ENCODE measurements around the gene PLA2G15. TPM values are rescaled to one million over a fixed set of nuclear protein-coding genes. Genes with fewer than 3 reads are reported as not detected.

PLA2G15 gene
- polyA plus RNA-seq, 1 experiment = 15.7 TPM

DNA sequence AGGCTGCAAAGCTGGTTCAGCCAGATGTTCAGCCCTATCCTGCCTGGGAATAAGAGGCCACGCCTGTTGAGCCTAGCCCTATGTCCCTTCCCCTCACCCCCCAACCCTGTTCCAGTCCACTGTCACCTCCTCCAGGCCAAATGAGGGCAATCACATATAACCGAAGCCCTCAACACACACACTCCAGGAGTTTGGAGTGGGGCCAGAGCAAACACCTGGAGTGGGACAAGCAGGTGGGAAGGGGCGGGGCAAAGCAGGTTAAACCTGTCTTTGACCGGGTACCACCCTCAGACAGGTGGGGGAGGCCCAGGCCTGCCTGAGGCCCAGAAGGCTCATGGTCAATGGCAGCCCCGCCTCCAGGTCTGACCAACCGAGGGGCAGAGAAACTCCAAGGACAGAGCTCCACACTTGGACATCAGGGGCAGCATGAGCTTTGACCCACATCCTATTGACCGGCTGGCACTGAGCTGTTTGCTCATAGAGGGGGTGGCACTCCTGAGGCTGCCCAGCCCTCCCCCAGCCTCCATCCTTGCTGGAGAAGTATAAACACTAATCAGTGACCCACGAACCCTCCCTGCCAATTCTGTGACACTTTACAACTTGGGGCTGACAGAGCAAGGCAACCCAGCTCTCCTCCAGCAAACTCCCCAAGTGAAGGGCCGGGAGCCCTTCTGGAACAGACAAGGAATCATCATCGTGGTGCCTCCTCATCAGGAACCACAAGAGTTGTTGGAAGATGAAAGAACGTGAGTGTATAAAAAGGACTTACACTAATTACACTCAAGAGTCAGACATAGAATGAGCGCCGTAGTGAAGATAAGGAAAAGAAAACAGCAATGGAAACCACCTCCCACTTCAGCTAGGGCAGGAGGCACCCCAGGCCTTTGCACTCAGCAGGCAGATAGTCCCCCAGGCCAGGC, 10.7 kb upstream of the PLA2G15 start:
- Histone ChIP-seq H3K9me3 (ENCODE audit: control insufficient read depth, insufficient read depth, low read length) (peaks cover under 1% of the 10 kb centered on the region; the same call in 1 of the 2 replicates), H3K27me3 (ENCODE audit: control insufficient read depth, insufficient read depth, low read length) (no peaks in the 10 kb centered on the region), H3K4me3 (ENCODE audit: low read depth, low read length) (no peak overlapping the region), H3K27ac (ENCODE audit: low read depth, low read length) (no peak overlapping the region)
- TF ChIP-seq, protein P1, sequence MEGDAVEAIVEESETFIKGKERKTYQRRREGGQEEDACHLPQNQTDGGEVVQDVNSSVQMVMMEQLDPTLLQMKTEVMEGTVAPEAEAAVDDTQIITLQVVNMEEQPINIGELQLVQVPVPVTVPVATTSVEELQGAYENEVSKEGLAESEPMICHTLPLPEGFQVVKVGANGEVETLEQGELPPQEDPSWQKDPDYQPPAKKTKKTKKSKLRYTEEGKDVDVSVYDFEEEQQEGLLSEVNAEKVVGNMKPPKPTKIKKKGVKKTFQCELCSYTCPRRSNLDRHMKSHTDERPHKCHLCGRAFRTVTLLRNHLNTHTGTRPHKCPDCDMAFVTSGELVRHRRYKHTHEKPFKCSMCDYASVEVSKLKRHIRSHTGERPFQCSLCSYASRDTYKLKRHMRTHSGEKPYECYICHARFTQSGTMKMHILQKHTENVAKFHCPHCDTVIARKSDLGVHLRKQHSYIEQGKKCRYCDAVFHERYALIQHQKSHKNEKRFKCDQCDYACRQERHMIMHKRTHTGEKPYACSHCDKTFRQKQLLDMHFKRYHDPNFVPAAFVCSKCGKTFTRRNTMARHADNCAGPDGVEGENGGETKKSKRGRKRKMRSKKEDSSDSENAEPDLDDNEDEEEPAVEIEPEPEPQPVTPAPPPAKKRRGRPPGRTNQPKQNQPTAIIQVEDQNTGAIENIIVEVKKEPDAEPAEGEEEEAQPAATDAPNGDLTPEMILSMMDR (IDR thresholded peaks at IDR 0.05; ENCODE audit: low read depth, low read length) = no peak
- POLR2A ChIA-PET = no interaction called here
- CTCF ChIA-PET = interaction anchor here (0.5 to 1.5 kb wide), 2 partner anchors 94 to 720 kb away, joined by 3 to 6 read pairs; no protein-coding TSS in a partner anchor
- DNase-seq (ENCODE audit: low read depth, low spot score) = no peak

DNA sequence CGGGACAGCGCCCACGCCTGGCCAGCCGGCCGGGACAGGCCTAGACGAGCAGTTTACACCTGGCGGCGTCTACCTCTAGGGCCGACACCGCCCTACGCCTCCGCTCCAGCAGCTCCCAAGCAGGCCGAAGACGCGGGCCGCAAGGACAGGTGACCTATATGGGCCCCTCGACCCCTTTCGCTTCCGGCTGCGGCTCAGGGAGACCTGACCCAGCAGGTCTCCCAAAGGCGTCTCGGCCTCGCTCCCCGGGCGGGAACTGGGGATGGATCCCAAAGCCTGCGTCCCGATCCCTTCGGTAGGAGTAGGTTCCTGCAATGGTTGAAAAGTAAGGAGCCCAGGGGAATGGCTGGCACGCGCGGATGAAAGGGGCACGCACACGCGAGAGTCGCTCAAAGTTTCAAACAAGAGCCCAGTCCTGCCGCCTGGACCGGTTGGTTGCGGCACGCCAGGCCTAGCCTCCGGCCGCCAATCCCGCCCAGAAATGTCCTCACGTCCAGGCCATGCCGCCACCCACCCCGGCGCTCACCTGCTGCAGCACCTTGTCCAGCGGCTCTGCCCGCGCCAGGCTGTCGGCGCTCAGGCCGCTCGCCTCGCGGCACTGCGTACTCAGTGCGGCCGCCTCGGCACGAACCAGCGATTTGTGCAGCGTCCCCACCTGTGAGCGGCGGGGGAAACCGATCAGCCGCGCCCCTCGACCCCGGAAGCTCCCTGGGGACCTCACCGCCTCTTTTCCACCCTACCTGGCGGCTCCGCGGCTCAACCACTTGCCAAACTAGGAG, 9.9 kb upstream of the PLA2G15 start:
- Histone ChIP-seq H3K27me3 (ENCODE audit: control insufficient read depth, insufficient read depth, low read length) (no peaks in the 10 kb centered on the region), H3K4me3 (ENCODE audit: low read depth, low read length) (no peak overlapping the region), H3K9me3 (ENCODE audit: control insufficient read depth, insufficient read depth, low read length) (peaks cover 7% of the 10 kb centered on the region; the same call in 1 of the 2 replicates), H3K27ac (ENCODE audit: low read depth, low read length) (no peak overlapping the region)
- TF ChIP-seq, protein P1 (IDR thresholded peaks at IDR 0.05; ENCODE audit: low read depth, low read length) = no peak
- CTCF ChIA-PET = interaction anchor here (1.5 kb wide), 1 partner anchor 94 kb away, joined by 6 read pairs; no protein-coding TSS in a partner anchor
- DNase-seq (ENCODE audit: low read depth, low spot score) = no peak
- POLR2A ChIA-PET = no interaction called here

DNA sequence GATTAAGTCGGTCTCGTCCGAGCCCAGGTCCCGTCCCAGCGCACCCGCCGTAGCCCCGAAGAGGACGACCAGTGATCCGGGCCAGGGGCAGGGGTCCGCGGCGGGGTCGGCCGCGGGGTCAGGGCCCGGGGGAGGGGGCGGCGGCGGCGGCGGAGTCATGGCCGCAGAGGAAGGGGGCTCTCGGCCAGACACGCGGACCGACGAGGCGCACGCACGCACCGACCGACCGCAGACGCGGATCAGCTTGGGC, 9.4 kb upstream of the PLA2G15 start, which contains the start of gene ESRP2:
TSS of gene ESRP2 (minus strand) at position 241 of the 250 bp plus-strand sequence. CDS start at position 159, 82 bp downstream.
- POLR2A ChIA-PET = no interaction called here

DNA sequence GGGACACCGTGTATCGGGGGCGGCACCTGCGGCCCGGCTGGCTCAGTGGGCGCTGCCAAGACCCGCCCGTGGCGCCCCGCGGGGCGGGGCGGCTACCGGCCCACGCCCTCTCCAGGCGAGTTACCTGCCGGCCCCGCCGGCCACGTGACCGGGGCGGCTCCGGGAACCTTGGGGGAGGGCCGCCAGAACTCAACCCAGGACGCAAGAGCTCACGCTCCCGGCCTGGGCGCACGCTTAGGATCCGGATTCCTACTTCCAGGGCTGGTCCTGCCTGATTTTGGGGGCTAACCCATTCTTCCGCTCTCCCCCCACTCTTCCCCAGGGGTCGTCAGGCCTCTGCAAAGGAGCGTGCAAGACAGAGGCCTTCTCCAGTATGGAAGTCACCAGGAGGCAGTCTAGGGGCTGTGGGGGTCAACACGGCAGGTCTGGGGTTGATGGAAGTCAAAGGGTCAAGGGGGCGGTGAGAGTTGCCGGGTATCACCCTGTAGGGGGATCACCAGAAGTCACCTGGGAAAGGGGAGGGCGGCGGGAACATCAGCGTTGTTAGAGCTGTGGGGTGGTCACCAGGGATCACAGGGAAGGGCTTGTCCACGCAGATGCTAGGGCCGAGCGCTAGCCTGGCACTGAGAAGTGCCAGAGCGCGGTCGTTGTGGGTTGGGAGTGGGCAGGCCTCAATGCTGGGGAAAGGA, 8.9 kb upstream of the PLA2G15 start:
- CTCF ChIA-PET = interaction anchor here (1.3 kb wide), 2 partner anchors 28 to 93 kb away, joined by 3 to 4 read pairs; partner anchors contain the start of gene SLC7A6

More for the DNA sequence above, 9.4 kb upstream of the PLA2G15 start, which contains the start of gene ESRP2:
- H3K27ac ChIP-seq (ENCODE audit: low read depth, low read length) = no peak within 1 kb of the TSS
- DNase-seq (ENCODE audit: low read depth, low spot score) = no peak
- H3K4me3 ChIP-seq (ENCODE audit: low read depth, low read length) = peak within 1 kb of the TSS; percentile 69
- CTCF ChIA-PET = no interaction called here
- H3K27me3 ChIP-seq (ENCODE audit: control insufficient read depth, insufficient read depth, low read length) = no peaks in the 10 kb centered on the region
- TF ChIP-seq, protein P1 (IDR thresholded peaks at IDR 0.05; ENCODE audit: low read depth, low read length) = no peak
- H3K9me3 ChIP-seq (ENCODE audit: control insufficient read depth, insufficient read depth, low read length) = peaks cover 7% of the 10 kb centered on the region; the same call in 1 of the 2 replicates

More for the DNA sequence above, 8.9 kb upstream of the PLA2G15 start:
- Histone ChIP-seq H3K4me3 (ENCODE audit: low read depth, low read length) (no peak overlapping the region; the same call in 1 of the 2 replicates), H3K27me3 (ENCODE audit: control insufficient read depth, insufficient read depth, low read length) (no peaks in the 10 kb centered on the region), H3K27ac (ENCODE audit: low read depth, low read length) (no peak overlapping the region), H3K9me3 (ENCODE audit: control insufficient read depth, insufficient read depth, low read length) (peaks cover 7% of the 10 kb centered on the region; the same call in 1 of the 2 replicates)
- POLR2A ChIA-PET = interaction anchor here (0.6 to 1.8 kb wide), 3 partner anchors 28 to 301 kb away, joined by 3 to 13 read pairs (median 3); partner anchors contain the start of gene SLC7A6
- TF ChIP-seq, protein P1 (IDR thresholded peaks at IDR 0.05; ENCODE audit: low read depth, low read length) = no peak
- no peak for DNase-seq (ENCODE audit: low read depth, low spot score)
